DND-41 (cell line): ENCODE measurements around the gene GABRE.
"Not testable (repeated sequence)": the region's sequence is repeated elsewhere in the genome, so short reads cannot be mapped to it uniquely, and the experiment has no call there.

ENCODE experiments used
- ATAC-seq: fragments of 200-7000 bp; cut with Tn5 transposase; 3 replicates; pipeline ENCODE4 v1.9.1; 2021; ENCODE audit warnings: low read depth; ENCODE audit not compliant: insufficient read depth
- DNase-seq: peaks from one replicate; pipeline ENCODE4 v3.0.0-alpha.2; 2020
- H2AFZ ChIP-seq: 2 replicates; pipeline ENCODE4 v1.6.0; 2012; ENCODE audit warnings: low read depth, low read length
- H3K27ac ChIP-seq: 2 replicates; pipeline ENCODE4 v1.5.1; 2012; ENCODE audit warnings: low read length, inconsistent platforms
- H3K27me3 ChIP-seq: fragments of 200-600 bp; sonication (generic); 2 replicates; pipeline ENCODE4 v1.6.0; 2012; ENCODE audit warnings: low read length, mild to moderate bottlenecking, inconsistent platforms; ENCODE audit not compliant: insufficient read depth, poor library complexity
- H3K36me3 ChIP-seq: 2 replicates; pipeline ENCODE4 v1.5.1; 2012; ENCODE audit warnings: low read length, inconsistent platforms; ENCODE audit not compliant: insufficient read depth
- H3K4me1 ChIP-seq: 2 replicates; pipeline ENCODE4 v1.5.1; 2012; ENCODE audit warnings: mild to moderate bottlenecking, low read length; ENCODE audit not compliant: insufficient read depth
- H3K4me2 ChIP-seq: 2 replicates; pipeline ENCODE4 v1.6.0; 2012; ENCODE audit warnings: mild to moderate bottlenecking, moderate library complexity, low read length, inconsistent platforms; ENCODE audit not compliant: insufficient read depth
- H3K4me3 ChIP-seq, 2 experiments: fragments of 200-600 bp in 1 of 2; shearing (Covaris generic) in 1 of 2; 2 replicates each; pipeline ENCODE4 v1.5.1; 2012 to 2016; ENCODE audit warnings: inconsistent platforms in 2 of 2, low read length in 2 of 2, mild to moderate bottlenecking in 2 of 2, low read depth in 1 of 2, moderate library complexity in 1 of 2
- H3K79me2 ChIP-seq: 2 replicates; pipeline ENCODE4 v1.6.0; 2012; ENCODE audit warnings: low read length, inconsistent platforms; ENCODE audit not compliant: insufficient read depth
- H3K9ac ChIP-seq: 2 replicates; pipeline ENCODE4 v1.6.0; 2012; ENCODE audit warnings: low read depth, mild to moderate bottlenecking, inconsistent platforms, low read length, moderate library complexity
- H3K9me3 ChIP-seq: 2 replicates; pipeline ENCODE4 v1.5.1; 2012; ENCODE audit warnings: low read length, moderate library complexity, mild to moderate bottlenecking, inconsistent platforms; ENCODE audit not compliant: insufficient read depth, severe bottlenecking
- H4K20me1 ChIP-seq: 2 replicates; pipeline ENCODE4 v1.6.0; 2012; ENCODE audit warnings: low read length; ENCODE audit not compliant: insufficient read depth
- CTCF ChIP-seq: IDR thresholded peaks from 2 replicates; pipeline ENCODE4 v1.5.1; 2012; ENCODE audit warnings: borderline replicate concordance, low read length, moderate library complexity, mild to moderate bottlenecking; ENCODE audit not compliant: poor library complexity, severe bottlenecking; ENCODE audit errors: extremely low read depth
- EZH2 ChIP-seq: IDR thresholded peaks from 3 replicates; pipeline ENCODE4 v1.6.1; 2012; ENCODE audit warnings: borderline replicate concordance, low read depth, mild to moderate bottlenecking, moderate library complexity, low read length, inconsistent platforms; ENCODE audit not compliant: severe bottlenecking

Gene GABRE

DNA sequence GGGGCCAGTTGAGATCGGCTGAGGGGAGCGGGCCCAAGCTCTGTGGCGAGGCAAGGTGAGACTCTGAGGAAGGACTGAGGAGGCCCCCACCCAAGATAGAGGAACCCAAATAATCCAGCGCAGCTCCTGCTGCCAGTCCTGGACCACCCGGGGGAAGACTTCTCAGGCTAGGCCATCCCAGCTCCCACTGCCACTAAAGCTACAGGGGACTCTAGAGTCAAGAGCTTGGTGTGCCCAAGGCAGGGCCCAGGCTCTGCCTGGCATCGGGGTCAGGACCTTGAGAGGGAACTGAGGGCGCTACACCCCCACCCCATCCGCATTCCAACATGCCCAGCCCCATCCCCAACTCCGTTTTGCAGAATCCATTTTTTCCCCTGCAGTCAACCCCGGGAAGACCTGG is 53.2 kb downstream of the GABRE start:
- DNase-seq, result no peak
- Histone ChIP-seq H3K36me3 (no peaks in the 10 kb centered on the region), H3K4me3 (no peak overlapping the region), H4K20me1 (no peaks in the 10 kb centered on the region), H3K4me1 (no peaks in the 10 kb centered on the region), H3K27ac (no peak overlapping the region), H3K9me3 (no peaks in the 10 kb centered on the region), H2AFZ (no peak overlapping the region), H3K9ac (no peak overlapping the region), H3K27me3 (no peaks in the 10 kb centered on the region), H3K79me2 (no peaks in the 10 kb centered on the region), H3K4me2 (no peak overlapping the region)
- ATAC-seq, result no peak
- TF ChIP-seq CTCF (no peak), EZH2 (no peak)

DNA sequence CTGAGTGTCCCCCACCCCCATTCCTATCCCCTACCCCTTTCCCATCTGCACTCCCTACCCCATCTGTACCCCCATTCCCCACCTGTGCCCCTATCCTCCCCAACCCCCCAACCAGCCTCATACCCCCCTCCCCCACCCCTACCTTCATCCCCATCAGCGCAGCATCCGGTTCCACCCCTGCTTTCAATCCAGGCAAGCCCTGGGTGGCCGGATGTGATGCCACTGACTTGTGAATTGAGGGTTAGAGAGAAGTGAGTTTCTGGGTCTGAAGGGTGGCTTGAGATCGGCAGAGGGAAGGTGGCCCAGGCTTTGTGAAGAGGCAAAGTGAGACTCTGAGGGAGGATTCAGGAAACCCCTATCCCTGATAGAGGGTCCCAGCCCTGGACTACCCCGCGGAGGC is 53.9 kb downstream of the GABRE start:
- Histone ChIP-seq H3K4me3 (no peak overlapping the region), H3K27me3 (no peaks in the 10 kb centered on the region), H3K27ac (no peak overlapping the region), H2AFZ (no peak overlapping the region), H3K9me3 (no peaks in the 10 kb centered on the region), H3K4me1 (no peaks in the 10 kb centered on the region), H3K36me3 (no peaks in the 10 kb centered on the region), H3K9ac (no peak overlapping the region), H3K4me2 (no peak overlapping the region), H4K20me1 (no peaks in the 10 kb centered on the region), H3K79me2 (no peaks in the 10 kb centered on the region)
- DNase-seq (no peak), ATAC-seq (no peak)
- TF ChIP-seq CTCF, result no peak
- TF ChIP-seq EZH2, result no peak

- no peaks in the 10 kb centered on the region for H3K9me3 ChIP-seq
- no peaks in the 10 kb centered on the region for H3K79me2 ChIP-seq
- H3K27me3 ChIP-seq, result no peaks in the 10 kb centered on the region
- no peaks in the 10 kb centered on the region for H4K20me1 ChIP-seq
- no peak overlapping the region for H3K9ac ChIP-seq
- TF ChIP-seq EZH2 (no peak), CTCF (no peak)
- DNase-seq, result no peak
- no peak overlapping the region for H2AFZ ChIP-seq
- ATAC-seq, result no peak
- H3K4me3 ChIP-seq, result no peak overlapping the region
- H3K36me3 ChIP-seq, result no peaks in the 10 kb centered on the region
- H3K4me1 ChIP-seq, result no peaks in the 10 kb centered on the region
- H3K4me2 ChIP-seq, result no peak overlapping the region
- H3K27ac ChIP-seq, result no peak overlapping the region
These were observed 54.4 kb downstream of the GABRE start for GRCh38 chrX:151920101-151920500.

DNA sequence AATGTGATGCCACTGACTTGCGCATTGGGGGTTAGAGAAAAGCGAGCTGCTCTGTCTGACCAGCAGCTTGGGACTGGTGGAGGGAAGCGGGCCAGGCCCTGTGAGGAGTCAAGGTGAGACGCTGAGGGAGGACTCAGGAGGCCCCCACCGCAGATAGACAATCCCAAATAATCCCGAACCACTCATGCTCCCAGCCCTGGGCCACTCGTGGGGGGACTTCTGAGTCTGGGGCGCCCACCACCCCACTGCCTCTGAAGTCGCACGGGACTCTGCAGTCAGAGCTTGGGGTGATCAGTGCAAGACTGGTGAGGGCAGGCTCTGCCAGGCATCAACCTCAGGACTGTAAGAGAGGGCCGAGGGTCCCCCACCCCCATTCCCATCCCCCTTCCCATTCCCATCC is 54.9 kb downstream of the GABRE start:
- Histone ChIP-seq H3K4me2 (no peak overlapping the region), H3K9me3 (no peaks in the 10 kb centered on the region)

GRCh38 chrX:151918736-151919135 is 55.7 kb downstream of the GABRE start:
- DNase-seq, H3K4me2 ChIP-seq, H3K4me3 ChIP-seq, H3K79me2 ChIP-seq, H3K4me1 ChIP-seq, H3K27ac ChIP-seq, ATAC-seq, H2AFZ ChIP-seq, H3K27me3 ChIP-seq, H3K9me3 ChIP-seq, H4K20me1 ChIP-seq, H3K9ac ChIP-seq, H3K36me3 ChIP-seq: not testable (repeated sequence)

More for the DNA sequence above, 54.9 kb downstream of the GABRE start:
- Histone ChIP-seq H3K9ac (no peak overlapping the region), H2AFZ (no peak overlapping the region), H3K79me2 (no peaks in the 10 kb centered on the region), H3K27ac (no peak overlapping the region), H3K27me3 (no peaks in the 10 kb centered on the region), H4K20me1 (no peaks in the 10 kb centered on the region), H3K4me1 (no peaks in the 10 kb centered on the region), H3K4me3 (no peak overlapping the region), H3K36me3 (no peaks in the 10 kb centered on the region)
- TF ChIP-seq EZH2 (no peak), CTCF (no peak)
- ATAC-seq, result no peak
- DNase-seq, result no peak
